ENCODE results near the gene APOL3. TPM values are rescaled to one million over a fixed set of nuclear protein-coding genes. Genes with fewer than 3 reads are reported as not detected.

APOL3 gene
- polyA plus RNA-seq, 1 donor from 2014 or later = not detected

DNA sequence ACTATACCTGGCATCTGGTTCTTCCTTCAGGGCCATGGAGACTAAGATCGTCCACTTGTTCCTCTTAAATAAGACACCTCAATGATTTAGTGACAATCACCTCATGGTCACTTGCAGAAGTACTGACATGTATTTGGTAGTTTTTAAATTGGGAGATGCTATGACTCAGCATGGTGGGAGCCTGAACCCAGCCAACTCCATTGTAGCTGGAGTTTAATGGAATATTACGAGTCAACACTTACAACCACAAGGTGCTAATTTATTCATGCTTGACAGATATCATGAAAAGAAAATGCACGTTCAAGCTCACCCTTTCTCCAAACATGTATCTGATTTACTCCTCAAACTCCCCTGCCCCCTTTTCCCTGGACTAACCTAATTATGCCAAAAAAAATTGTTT, 16.6 kb upstream of the APOL3 start:
- no peaks in the 10 kb centered on the region for H3K27me3 ChIP-seq (ENCODE audit: insufficient read depth, low read depth, low read length)
- no peak overlapping the region for H3K9ac ChIP-seq (ENCODE audit: low read length)
- no peaks in the 10 kb centered on the region for H3F3A ChIP-seq (ENCODE audit: insufficient read depth, low read length, poor library complexity, severe bottlenecking)
- no peak overlapping the region for H2AFZ ChIP-seq (ENCODE audit: low read depth, low read length)
- H3K79me2 ChIP-seq (replicated peaks; ENCODE audit: insufficient read depth, low read length) = no peaks in the 10 kb centered on the region
- no peaks in the 10 kb centered on the region for H3K9me3 ChIP-seq (ENCODE audit: low read length)
- no peaks in the 10 kb centered on the region for H3K9me2 ChIP-seq (ENCODE audit: insufficient read depth, low read length)
- H3K36me3 ChIP-seq (ENCODE audit: insufficient read depth, low read length) = no peaks in the 10 kb centered on the region
- no peak overlapping the region for H3K4me3 ChIP-seq (ENCODE audit: low read length)
- no peaks in the 10 kb centered on the region for H4K20me1 ChIP-seq (ENCODE audit: insufficient read depth)
- no peak overlapping the region for H3K27ac ChIP-seq (ENCODE audit: low read length)
- H3K4me2 ChIP-seq (ENCODE audit: low read length) = no peak overlapping the region
- TF ChIP-seq MXI1 (conservative IDR thresholded peaks at IDR 0.05; ENCODE audit: poor library complexity, severe bottlenecking) (no peak), POLR2AphosphoS5 (IDR thresholded peaks at IDR 0.05) (no peak)
- TF ChIP-seq, protein P1, sequence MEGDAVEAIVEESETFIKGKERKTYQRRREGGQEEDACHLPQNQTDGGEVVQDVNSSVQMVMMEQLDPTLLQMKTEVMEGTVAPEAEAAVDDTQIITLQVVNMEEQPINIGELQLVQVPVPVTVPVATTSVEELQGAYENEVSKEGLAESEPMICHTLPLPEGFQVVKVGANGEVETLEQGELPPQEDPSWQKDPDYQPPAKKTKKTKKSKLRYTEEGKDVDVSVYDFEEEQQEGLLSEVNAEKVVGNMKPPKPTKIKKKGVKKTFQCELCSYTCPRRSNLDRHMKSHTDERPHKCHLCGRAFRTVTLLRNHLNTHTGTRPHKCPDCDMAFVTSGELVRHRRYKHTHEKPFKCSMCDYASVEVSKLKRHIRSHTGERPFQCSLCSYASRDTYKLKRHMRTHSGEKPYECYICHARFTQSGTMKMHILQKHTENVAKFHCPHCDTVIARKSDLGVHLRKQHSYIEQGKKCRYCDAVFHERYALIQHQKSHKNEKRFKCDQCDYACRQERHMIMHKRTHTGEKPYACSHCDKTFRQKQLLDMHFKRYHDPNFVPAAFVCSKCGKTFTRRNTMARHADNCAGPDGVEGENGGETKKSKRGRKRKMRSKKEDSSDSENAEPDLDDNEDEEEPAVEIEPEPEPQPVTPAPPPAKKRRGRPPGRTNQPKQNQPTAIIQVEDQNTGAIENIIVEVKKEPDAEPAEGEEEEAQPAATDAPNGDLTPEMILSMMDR (IDR thresholded peaks at IDR 0.05; ENCODE audit: poor library complexity, severe bottlenecking) = no peak
- TF ChIP-seq, protein P2, sequence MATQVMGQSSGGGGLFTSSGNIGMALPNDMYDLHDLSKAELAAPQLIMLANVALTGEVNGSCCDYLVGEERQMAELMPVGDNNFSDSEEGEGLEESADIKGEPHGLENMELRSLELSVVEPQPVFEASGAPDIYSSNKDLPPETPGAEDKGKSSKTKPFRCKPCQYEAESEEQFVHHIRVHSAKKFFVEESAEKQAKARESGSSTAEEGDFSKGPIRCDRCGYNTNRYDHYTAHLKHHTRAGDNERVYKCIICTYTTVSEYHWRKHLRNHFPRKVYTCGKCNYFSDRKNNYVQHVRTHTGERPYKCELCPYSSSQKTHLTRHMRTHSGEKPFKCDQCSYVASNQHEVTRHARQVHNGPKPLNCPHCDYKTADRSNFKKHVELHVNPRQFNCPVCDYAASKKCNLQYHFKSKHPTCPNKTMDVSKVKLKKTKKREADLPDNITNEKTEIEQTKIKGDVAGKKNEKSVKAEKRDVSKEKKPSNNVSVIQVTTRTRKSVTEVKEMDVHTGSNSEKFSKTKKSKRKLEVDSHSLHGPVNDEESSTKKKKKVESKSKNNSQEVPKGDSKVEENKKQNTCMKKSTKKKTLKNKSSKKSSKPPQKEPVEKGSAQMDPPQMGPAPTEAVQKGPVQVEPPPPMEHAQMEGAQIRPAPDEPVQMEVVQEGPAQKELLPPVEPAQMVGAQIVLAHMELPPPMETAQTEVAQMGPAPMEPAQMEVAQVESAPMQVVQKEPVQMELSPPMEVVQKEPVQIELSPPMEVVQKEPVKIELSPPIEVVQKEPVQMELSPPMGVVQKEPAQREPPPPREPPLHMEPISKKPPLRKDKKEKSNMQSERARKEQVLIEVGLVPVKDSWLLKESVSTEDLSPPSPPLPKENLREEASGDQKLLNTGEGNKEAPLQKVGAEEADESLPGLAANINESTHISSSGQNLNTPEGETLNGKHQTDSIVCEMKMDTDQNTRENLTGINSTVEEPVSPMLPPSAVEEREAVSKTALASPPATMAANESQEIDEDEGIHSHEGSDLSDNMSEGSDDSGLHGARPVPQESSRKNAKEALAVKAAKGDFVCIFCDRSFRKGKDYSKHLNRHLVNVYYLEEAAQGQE (IDR thresholded peaks at IDR 0.05; ENCODE audit: borderline replicate concordance) = no peak

DNA sequence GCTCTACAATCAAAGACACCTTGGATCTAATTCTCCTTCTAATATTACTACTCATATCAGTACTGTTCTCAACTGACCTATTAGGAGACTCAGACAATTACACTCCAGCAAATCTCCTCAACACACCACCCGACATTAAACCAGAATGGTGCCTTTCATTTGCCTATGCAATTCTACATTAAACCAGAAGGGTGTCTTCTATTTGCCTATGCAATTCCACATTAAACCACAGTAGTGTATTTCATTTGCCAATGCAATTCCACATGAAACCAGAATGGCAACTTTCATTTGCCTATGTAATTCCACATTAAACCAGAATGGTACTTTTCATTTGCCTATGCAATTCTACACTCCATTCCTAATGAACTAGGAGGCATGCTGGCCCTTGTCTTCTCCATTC, 15.3 kb upstream of the APOL3 start:
- H2AFZ ChIP-seq (ENCODE audit: low read depth, low read length) = no peak overlapping the region
- H3K27me3 ChIP-seq (ENCODE audit: insufficient read depth, low read depth, low read length) = no peaks in the 10 kb centered on the region
- H3K9me2 ChIP-seq (ENCODE audit: insufficient read depth, low read length) = no peaks in the 10 kb centered on the region
- H3K9ac ChIP-seq (ENCODE audit: low read length) = no peak overlapping the region
- no peaks in the 10 kb centered on the region for H4K20me1 ChIP-seq (ENCODE audit: insufficient read depth)
- H3F3A ChIP-seq (ENCODE audit: insufficient read depth, low read length, poor library complexity, severe bottlenecking) = no peaks in the 10 kb centered on the region
- TF ChIP-seq TAF1 (IDR thresholded peaks at IDR 0.05; ENCODE audit: low read depth) (no peak), EZH2 (IDR thresholded peaks at IDR 0.05; ENCODE audit: borderline replicate concordance, insufficient read depth, low read length, poor library complexity, severe bottlenecking) (no peak)
- no peak overlapping the region for H3K4me3 ChIP-seq (ENCODE audit: low read length)
- no peaks in the 10 kb centered on the region for H3K36me3 ChIP-seq (ENCODE audit: insufficient read depth, low read length)
- H3K9me3 ChIP-seq (ENCODE audit: low read length) = no peaks in the 10 kb centered on the region
- no peak overlapping the region for H3K27ac ChIP-seq (ENCODE audit: low read length)
- H3K79me2 ChIP-seq (replicated peaks; ENCODE audit: insufficient read depth, low read length) = no peaks in the 10 kb centered on the region
- no peak overlapping the region for H3K4me2 ChIP-seq (ENCODE audit: low read length)

DNA sequence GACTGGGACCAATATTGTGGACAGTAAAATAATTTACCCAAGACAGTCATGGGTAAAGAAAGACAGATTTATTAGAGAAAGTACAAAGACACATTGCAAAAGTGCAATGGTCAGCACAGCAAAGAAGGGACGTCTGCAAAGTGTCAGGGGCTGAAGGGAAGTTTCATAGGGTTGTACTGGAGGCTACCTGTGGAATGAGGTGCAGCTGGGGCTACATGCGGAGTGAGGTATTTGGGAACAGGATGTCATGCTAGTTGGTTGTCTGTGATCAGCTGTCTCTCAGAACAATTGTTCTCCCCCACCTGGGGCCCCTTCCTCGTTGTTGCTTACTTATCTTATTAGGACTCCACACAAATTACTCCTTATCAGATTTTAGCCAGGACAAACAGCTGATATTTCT, 11.4 kb upstream of the APOL3 start:
- Histone ChIP-seq H3K27me3 (ENCODE audit: insufficient read depth, low read depth, low read length) (no peaks in the 10 kb centered on the region), H2AFZ (ENCODE audit: low read depth, low read length) (no peak overlapping the region), H3K27ac (ENCODE audit: low read length) (no peak overlapping the region), H3F3A (ENCODE audit: insufficient read depth, low read length, poor library complexity, severe bottlenecking) (no peaks in the 10 kb centered on the region), H3K9me3 (ENCODE audit: low read length) (no peaks in the 10 kb centered on the region), H3K9me2 (ENCODE audit: insufficient read depth, low read length) (no peaks in the 10 kb centered on the region), H4K20me1 (ENCODE audit: insufficient read depth) (no peaks in the 10 kb centered on the region), H3K79me2 (replicated peaks; ENCODE audit: insufficient read depth, low read length) (no peaks in the 10 kb centered on the region), H3K4me2 (ENCODE audit: low read length) (no peak overlapping the region), H3K4me3 (ENCODE audit: low read length) (no peak overlapping the region), H3K9ac (ENCODE audit: low read length) (no peak overlapping the region), H3K36me3 (ENCODE audit: insufficient read depth, low read length) (no peaks in the 10 kb centered on the region)
- TF ChIP-seq EZH2 (IDR thresholded peaks at IDR 0.05; ENCODE audit: borderline replicate concordance, insufficient read depth, low read length, poor library complexity, severe bottlenecking) (no peak), EP300 (conservative IDR thresholded peaks at IDR 0.05; ENCODE audit: poor library complexity, severe bottlenecking) (no peak), RAD21 (conservative IDR thresholded peaks at IDR 0.05) (no peak), POLR2AphosphoS5 (IDR thresholded peaks at IDR 0.05) (no peak), TAF1 (IDR thresholded peaks at IDR 0.05; ENCODE audit: low read depth) (no peak), MXI1 (conservative IDR thresholded peaks at IDR 0.05; ENCODE audit: poor library complexity, severe bottlenecking) (no peak), SMC3 (conservative IDR thresholded peaks at IDR 0.05; ENCODE audit: poor library complexity) (no peak)
- TF ChIP-seq, protein P2 (IDR thresholded peaks at IDR 0.05; ENCODE audit: borderline replicate concordance) = no peak
- TF ChIP-seq, protein P1 (IDR thresholded peaks at IDR 0.05; ENCODE audit: poor library complexity, severe bottlenecking) = no peak
